ENCODE data around the gene MTHFSD.

Gene MTHFSD

GRCh38 chr16:86569701-86570447 is 14.8 kb upstream of the MTHFSD start:
- DNase-seq (ENCODE audit: low read depth), result no peak

- DNase-seq (ENCODE audit: low read depth), result no peak
These were observed 13.9 kb upstream of the MTHFSD start for GRCh38 chr16:86568677-86569623.

- DNase-seq (ENCODE audit: low read depth), result no peak
These were observed 12.9 kb upstream of the MTHFSD start for GRCh38 chr16:86567701-86568581.

DNA sequence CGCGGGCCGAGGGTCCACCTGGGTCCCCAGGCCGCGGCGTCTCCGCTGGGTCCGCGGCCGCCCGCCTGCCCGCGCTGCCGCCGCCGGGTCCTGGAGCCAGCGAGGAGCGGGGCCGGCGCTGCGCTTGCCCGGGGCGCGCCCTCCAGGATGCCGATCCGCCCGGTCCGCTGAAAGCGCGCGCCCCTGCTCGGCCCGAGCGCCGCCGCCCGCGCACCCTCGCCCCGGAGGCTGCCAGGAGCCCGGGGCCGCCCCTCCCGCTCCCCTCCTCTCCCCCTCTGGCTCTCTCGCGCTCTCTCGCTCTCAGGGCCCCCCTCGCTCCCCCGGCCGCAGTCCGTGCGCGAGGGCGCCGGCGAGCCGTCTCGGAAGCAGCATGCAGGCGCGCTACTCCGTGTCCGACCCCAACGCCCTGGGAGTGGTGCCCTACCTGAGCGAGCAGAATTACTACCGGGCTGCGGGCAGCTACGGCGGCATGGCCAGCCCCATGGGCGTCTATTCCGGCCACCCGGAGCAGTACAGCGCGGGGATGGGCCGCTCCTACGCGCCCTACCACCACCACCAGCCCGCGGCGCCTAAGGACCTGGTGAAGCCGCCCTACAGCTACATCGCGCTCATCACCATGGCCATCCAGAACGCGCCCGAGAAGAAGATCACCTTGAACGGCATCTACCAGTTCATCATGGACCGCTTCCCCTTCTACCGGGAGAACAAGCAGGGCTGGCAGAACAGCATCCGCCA is 12.1 kb upstream of the MTHFSD start:
- no peak for DNase-seq (ENCODE audit: low read depth)

DNA sequence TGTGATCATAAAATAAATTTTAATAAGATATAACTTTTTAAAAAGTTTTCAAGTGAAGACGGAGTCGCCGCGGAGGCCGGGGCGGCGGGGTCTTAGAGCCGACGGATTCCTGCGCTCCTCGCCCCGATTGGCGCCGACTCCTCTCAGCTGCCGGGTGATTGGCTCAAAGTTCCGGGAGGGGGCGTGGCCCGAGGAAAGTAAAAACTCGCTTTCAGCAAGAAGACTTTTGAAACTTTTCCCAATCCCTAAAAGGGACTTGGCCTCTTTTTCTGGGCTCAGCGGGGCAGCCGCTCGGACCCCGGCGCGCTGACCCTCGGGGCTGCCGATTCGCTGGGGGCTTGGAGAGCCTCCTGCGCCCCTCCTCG is 11.5 kb upstream of the MTHFSD start, which contains the start of gene FOXC2:
FOXC2 (plus strand) TSS at position 229 of the 365 bp plus-strand sequence. CDS start 507 bp downstream, outside the sequence.
- no peak for DNase-seq (ENCODE audit: low read depth)

DNA sequence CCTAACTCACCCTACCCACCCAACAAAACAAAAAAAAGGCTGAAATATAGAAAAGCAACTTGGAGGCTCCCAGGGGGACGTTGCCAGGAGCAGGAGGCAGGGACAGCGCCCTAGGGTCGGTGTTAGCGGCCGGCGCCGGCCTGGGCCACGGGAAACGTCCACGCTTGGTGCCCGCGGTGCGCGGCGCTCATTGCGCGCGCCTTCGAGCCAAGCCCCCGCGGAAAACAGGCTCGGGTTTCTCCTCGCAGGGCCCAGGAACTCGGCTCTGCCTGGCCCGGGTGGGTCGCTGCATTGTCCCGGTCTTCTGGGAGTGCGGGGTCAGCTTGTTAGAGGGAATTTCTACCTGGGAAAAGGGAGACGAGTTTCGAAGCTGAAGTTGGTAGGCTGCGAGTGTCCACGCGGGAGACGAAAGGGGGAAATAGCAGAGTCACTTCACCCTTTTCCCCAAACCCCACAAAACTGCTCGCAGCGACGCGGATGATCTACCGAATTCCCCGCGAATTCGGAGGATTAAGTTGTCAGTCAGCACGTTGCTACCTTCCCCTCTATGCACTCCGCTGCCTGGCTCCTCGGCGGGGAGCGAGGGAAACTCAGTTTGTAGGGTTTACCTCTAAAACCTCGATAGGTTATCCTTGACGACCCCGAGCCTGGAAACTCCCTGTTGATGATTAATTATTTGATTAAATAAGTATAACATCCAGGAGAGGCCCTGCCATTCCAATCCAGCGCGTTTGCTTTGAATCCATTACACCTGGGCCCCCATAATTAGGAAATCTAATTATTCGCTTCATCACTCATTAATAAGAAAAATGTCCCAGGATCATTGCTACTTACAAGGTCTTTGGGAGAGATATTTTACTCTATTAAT is 10.8 kb upstream of the MTHFSD start:
- DNase-seq (ENCODE audit: low read depth), result no peak

GRCh38 chr16:86565181-86565631 is 10.2 kb upstream of the MTHFSD start:
- DNase-seq (ENCODE audit: low read depth), result no peak

GRCh38 chr16:86563469-86564345 is 8.7 kb upstream of the MTHFSD start:
- DNase-seq (ENCODE audit: low read depth), result peak; percentile 67

GRCh38 chr16:86562356-86562755 is 7.3 kb upstream of the MTHFSD start:
- no peak for DNase-seq (ENCODE audit: low read depth)

GRCh38 chr16:86559802-86560305 is 4.8 kb upstream of the MTHFSD start:
- DNase-seq (ENCODE audit: low read depth), result no peak

- no peak for DNase-seq (ENCODE audit: low read depth)
These were observed 3.5 kb upstream of the MTHFSD start for GRCh38 chr16:86558355-86559193.

GRCh38 chr16:86557587-86557986 is 2.6 kb upstream of the MTHFSD start:
- DNase-seq (ENCODE audit: low read depth), result no peak

DNA sequence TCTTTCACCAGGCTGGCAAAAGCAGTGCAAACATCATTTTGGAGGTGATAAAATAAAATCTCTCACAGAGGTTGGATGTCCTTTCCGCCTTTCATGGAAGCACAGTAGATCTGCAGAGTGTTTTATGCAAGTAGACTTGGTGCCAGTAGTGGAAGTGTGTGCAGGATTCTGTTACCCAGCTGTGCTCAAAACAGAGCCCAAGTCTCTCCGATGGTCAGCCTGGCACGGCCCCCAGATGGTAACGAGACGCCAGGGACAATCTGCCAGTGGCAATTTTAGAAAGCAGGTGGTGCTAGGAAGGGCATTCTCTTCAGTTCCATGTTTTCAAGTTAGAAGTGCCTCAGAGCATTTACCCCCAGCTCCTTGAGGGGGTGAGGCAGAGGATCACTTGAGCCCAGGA is 1.5 kb upstream of the MTHFSD start:
- no peak for DNase-seq (ENCODE audit: low read depth)

- DNase-seq (ENCODE audit: low read depth), result no peak
These were observed 655 bp upstream of the MTHFSD start for GRCh38 chr16:86555704-86556075.

DNA sequence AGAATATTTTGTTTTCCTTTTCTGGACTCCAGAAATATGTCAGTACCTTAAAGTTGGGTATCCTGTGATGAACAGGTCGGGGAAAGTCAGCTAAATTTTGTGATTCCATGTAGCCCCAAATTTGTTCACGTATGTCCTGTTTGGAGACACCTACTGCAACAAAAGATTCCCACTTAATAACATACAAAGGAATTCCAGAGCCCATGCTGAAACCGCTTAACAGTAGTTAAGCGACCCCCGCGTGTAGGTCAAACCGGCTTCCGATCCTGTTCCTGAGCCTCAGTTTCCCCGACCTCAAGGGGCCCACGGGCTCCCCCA is 477 bp downstream of the MTHFSD start:
- no peak for DNase-seq (ENCODE audit: low read depth)

GRCh38 chr16:86553356-86553755 is 1.7 kb downstream of the MTHFSD start:
- DNase-seq (ENCODE audit: low read depth), result no peak

GRCh38 chr16:86550281-86550680 is 4.8 kb downstream of the MTHFSD start:
- DNase-seq (ENCODE audit: low read depth), result no peak

GRCh38 chr16:86549893-86550190 is 5.2 kb downstream of the MTHFSD start:
- DNase-seq (ENCODE audit: low read depth), result no peak
